Uterus (tissue), 2 donors: ENCODE data around the gene NCOR2.

Experiments
- CTCF ChIP-seq, 4 experiments: fragments of 200-600 bp in 2 of 4; fragments of 450-650 bp in 2 of 4; sonication (generic) in 2 of 4; IDR thresholded peaks; one replicate each; pipeline ENCODE4 v1.5.1; 2016 to 2019; ENCODE audit warnings: antibody characterized with exemption in 4 of 4, mild to moderate bottlenecking in 2 of 4, moderate library complexity in 1 of 4
- POLR2A ChIP-seq, 2 donors: fragments of 450-650 bp; IDR thresholded peaks; one replicate each; pipeline ENCODE4 v1.6.1; 2016; ENCODE audit warnings: antibody characterized with exemption in 2 of 2, mild to moderate bottlenecking in 1 of 2, moderate library complexity in 1 of 2

GRCh38 chr12:124578445-124578844 is 11.0 kb upstream of the NCOR2 start:
- TF ChIP-seq CTCF (IDR thresholded peaks at IDR 0.05) = no peak
- no peak for TF ChIP-seq POLR2A (IDR thresholded peaks at IDR 0.05)
